Vein endothelial cell (primary cell): ENCODE data around the gene RXYLT1. TPM values are rescaled to one million over a fixed set of nuclear protein-coding genes. Genes with fewer than 3 reads are reported as not detected.

Experiments
- small RNA-seq: library from RNA; depleted of rRNA; stranded (forward); fragments of <200 nt; gene quantifications from one replicate; pipeline ENCODE3, GENCODE V24; 2012
- total RNA-seq: library from RNA; depleted of rRNA; stranded (reverse); fragments of >200 nt; gene quantifications from 2 replicates; pipeline ENCODE4 v1.2.3, GENCODE V29; 2012

The RXYLT1 gene
- 9.8 and 10.1 TPM in 2 replicates for total RNA-seq

DNA sequence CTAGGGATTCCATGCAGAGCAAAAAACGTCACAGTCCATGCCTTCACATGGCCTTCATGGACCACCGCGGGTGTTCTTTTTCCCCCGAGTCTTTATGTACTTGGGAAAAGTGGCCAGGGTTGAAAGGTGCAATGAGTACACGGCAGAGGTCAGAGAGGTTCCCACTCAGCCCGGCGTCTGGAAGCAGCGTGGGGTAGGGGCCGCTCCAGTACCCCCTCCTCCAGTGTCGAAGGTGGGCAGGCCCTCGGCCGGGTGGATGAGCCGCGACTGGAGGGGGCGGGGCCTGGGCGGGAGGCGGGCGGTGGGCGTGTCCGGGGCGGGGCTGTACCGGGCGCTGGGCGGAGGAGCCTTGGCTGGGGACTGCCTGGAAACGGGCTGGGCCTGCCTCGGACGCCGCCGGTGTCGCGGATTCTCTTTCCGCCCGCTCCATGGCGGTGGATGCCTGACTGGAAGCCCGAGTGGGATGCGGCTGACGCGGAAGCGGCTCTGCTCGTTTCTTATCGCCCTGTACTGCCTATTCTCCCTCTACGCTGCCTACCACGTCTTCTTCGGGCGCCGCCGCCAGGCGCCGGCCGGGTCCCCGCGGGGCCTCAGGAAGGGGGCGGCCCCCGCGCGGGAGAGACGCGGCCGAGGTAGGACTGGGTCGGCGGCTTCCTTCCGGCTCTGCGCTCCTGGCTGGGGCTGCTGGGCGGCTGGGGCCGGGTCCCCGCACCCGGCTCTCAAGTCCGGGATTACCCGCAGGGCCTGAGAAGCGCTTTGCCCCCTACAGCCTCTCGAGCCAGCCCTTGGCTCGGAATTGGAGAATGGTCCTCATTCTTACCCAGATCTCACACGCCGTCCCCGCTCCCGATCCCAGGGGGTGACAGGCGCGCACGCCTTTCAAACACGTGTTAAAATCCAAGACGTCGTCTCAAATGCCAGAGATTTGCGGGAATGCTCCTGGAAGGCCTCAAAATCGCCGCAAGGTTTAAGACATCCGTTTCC, at the start of gene RXYLT1:
RXYLT1 (plus strand) TSS at position 412 of the 984 bp plus-strand sequence; CDS start at position 464, 52 bp downstream.

GRCh38 chr12:63844391-63845341, 65.0 kb downstream of the RXYLT1 start, which contains the start of gene SRGAP1:
TSS of gene SRGAP1 (plus strand) at chr12:63844700. CDS start at chr12:63844817, 117 bp downstream.

Small RNA genes lying within 50 kb of the gene (small RNA-seq; reads per million reads assigned to genes)
- not detected for gene AC084357.1

Other genes with a start within 250 kb of the RXYLT1 start
- gene DPY19L2, start 111.4 kb upstream of the RXYLT1 start, total RNA-seq, result 0.29 and 0.98 TPM in 2 replicates
- gene SRGAP1, start 64.8 kb downstream of the RXYLT1 start, total RNA-seq, result 6.2 and 6.9 TPM in 2 replicates